ENCODE results near the gene GTSF1L. TPM values are rescaled to one million over a fixed set of nuclear protein-coding genes. Genes with fewer than 3 reads are reported as not detected.
A peak's percentile ranks its signal among the peaks of the same experiment; 100 is the strongest.

GTSF1L gene
- total and polyA plus RNA-seq, 2 of the 4 experiments (the other 2 are of a cell fraction): not detected

DNA sequence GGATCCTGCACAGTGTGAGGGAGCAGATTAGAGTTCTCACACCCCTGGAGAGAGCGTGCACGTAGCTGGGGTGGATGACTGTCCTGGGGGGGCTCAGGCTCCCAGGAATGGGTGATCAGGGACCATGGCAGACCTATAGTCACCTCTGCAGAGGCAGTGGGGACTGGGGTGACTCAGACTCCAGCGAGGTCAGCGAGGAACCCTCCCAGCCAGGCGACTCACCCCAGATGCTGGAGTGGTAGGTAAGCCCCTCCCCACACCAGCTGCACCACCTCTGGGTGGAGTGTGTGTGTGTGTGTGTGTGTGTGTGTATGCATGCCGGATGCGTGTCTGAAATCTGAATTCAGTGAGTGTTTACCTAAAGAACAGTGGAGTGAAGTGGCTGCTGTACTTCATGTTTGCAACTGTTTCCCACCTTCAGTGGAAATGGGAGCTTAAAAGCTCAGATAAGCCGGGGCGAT is 17.4 kb upstream of the GTSF1L start:
- H3K4ac ChIP-seq (ENCODE audit: low read depth, low read length): no peak overlapping the region
- DNase-seq (peak; percentile 72), ATAC-seq (ENCODE audit: low read depth) (peak; percentile 50)
- H3K14ac ChIP-seq (replicated peaks; ENCODE audit: low read depth, low read length): no peak overlapping the region
- no peak overlapping the region for H2BK20ac ChIP-seq (ENCODE audit: low read depth, low read length)
- H3K4me2 ChIP-seq (ENCODE audit: low read depth, low read length): no peak overlapping the region
- dilution Hi-C loops (cut with HindIII; ENCODE audit: low sequenced_read_pairs, unreplicated experiment): no loop called here
- H2AK9ac ChIP-seq (replicated peaks; ENCODE audit: low read depth, low read length, poor library complexity): peak overlapping the region; percentile 45
- H3K27ac ChIP-seq (ENCODE audit: insufficient read depth, low read length): no peak overlapping the region
- H3K9ac ChIP-seq (ENCODE audit: low read depth, low read length): no peak overlapping the region
- H3K36me3 ChIP-seq (ENCODE audit: control insufficient read depth, insufficient read depth, low read length): no peaks in the 10 kb centered on the region
- POLR2A ChIA-PET (ENCODE audit: unreplicated experiment): no interaction called here
- 83% methylated on average over 1 of the region's 9 CpGs; no CpG with 5 or more reads in 1 of the 2 experiments for WGBS, 2 experiments (ENCODE audit: extremely low coverage in 2 of 2, insufficient read length in 1 of 2)
- H2BK15ac ChIP-seq (ENCODE audit: low read depth, low read length): no peak overlapping the region
- TF ChIP-seq SMC3 (IDR thresholded peaks at IDR 0.05; ENCODE audit: low read depth, low read length) (no peak), RCOR1 (IDR thresholded peaks at IDR 0.05; ENCODE audit: insufficient replicate concordance, low read length) (no peak), CEBPB (IDR thresholded peaks at IDR 0.05; ENCODE audit: low read depth, low read length) (no peak), POLR2A (IDR thresholded peaks at IDR 0.05; ENCODE audit: low read depth, low read length) (no peak), CHD1 (IDR thresholded peaks at IDR 0.05; ENCODE audit: low read depth, low read length) (no peak), MAZ (IDR thresholded peaks at IDR 0.05; ENCODE audit: borderline replicate concordance, low read depth, low read length) (no peak), RAD21 (IDR thresholded peaks at IDR 0.05; ENCODE audit: low read length) (no peak), BHLHE40 (IDR thresholded peaks at IDR 0.05; ENCODE audit: low read depth, low read length) (no peak), FOS (IDR thresholded peaks at IDR 0.05; ENCODE audit: low read depth, low read length) (no peak), MAFK (IDR thresholded peaks at IDR 0.05; ENCODE audit: low read depth, low read length) (no peak), RFX5 (IDR thresholded peaks at IDR 0.05; ENCODE audit: low read depth, low read length) (no peak), NFE2L2 (IDR thresholded peaks at IDR 0.05; ENCODE audit: low read depth, low read length) (no peak)
- TF ChIP-seq, protein P1, sequence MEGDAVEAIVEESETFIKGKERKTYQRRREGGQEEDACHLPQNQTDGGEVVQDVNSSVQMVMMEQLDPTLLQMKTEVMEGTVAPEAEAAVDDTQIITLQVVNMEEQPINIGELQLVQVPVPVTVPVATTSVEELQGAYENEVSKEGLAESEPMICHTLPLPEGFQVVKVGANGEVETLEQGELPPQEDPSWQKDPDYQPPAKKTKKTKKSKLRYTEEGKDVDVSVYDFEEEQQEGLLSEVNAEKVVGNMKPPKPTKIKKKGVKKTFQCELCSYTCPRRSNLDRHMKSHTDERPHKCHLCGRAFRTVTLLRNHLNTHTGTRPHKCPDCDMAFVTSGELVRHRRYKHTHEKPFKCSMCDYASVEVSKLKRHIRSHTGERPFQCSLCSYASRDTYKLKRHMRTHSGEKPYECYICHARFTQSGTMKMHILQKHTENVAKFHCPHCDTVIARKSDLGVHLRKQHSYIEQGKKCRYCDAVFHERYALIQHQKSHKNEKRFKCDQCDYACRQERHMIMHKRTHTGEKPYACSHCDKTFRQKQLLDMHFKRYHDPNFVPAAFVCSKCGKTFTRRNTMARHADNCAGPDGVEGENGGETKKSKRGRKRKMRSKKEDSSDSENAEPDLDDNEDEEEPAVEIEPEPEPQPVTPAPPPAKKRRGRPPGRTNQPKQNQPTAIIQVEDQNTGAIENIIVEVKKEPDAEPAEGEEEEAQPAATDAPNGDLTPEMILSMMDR (conservative IDR thresholded peaks at IDR 0.05; ENCODE audit: low read depth, low read length): no peak
- TF ChIP-seq, protein P2, sequence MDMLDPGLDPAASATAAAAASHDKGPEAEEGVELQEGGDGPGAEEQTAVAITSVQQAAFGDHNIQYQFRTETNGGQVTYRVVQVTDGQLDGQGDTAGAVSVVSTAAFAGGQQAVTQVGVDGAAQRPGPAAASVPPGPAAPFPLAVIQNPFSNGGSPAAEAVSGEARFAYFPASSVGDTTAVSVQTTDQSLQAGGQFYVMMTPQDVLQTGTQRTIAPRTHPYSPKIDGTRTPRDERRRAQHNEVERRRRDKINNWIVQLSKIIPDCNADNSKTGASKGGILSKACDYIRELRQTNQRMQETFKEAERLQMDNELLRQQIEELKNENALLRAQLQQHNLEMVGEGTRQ (IDR thresholded peaks at IDR 0.05; ENCODE audit: low read depth, low read length): no peak
- H3K9me1 ChIP-seq (ENCODE audit: insufficient read depth, low read length): no peaks in the 10 kb centered on the region
- no peak overlapping the region for H3K56ac ChIP-seq (ENCODE audit: extremely low read depth, insufficient read depth, low read length)
- peak overlapping the region; percentile 66 for H2AFZ ChIP-seq (replicated peaks; ENCODE audit: low read length, poor library complexity)
- H3K9me3 ChIP-seq (ENCODE audit: control insufficient read depth, insufficient read depth, low read length): no peaks in the 10 kb centered on the region; the same call in 1 of the 2 replicates
- H3K4me3 ChIP-seq (ENCODE audit: insufficient read depth, low read depth, low read length): no peak overlapping the region
- no peak overlapping the region for H2BK5ac ChIP-seq (ENCODE audit: low read depth, low read length, poor library complexity, severe bottlenecking)
- H2AK5ac ChIP-seq (ENCODE audit: low read depth, low read length): no peak overlapping the region
- intact Hi-C loops (cut with micrococcal nuclease): no loop called here
- H4K5ac ChIP-seq (ENCODE audit: low read depth, low read length): no peak overlapping the region
- no peak overlapping the region for H2BK120ac ChIP-seq (ENCODE audit: low read depth, low read length)
- no TSS peak for BruUV-seq (replicated peaks)
- H3K79me1 ChIP-seq (ENCODE audit: low read depth in 1 of 2, low read length in 2 of 2): no peaks in the 10 kb centered on the region
- no peak overlapping the region for H3K18ac ChIP-seq (ENCODE audit: low read depth, low read length)
- no peaks in the 10 kb centered on the region; the same call in 1 of the 2 replicates for H3K4me1 ChIP-seq (ENCODE audit: control insufficient read depth, insufficient read depth, low read length)
- CTCF ChIA-PET: interaction anchor here (0.5 kb wide), 1 partner anchor 170 kb away, joined by 4 read pairs; no protein-coding TSS in a partner anchor
- no peak overlapping the region for H4K91ac ChIP-seq (ENCODE audit: insufficient read depth, low read depth, low read length)
- H4K20me1 ChIP-seq (ENCODE audit: insufficient read depth, low read length): no peaks in the 10 kb centered on the region
- no peak overlapping the region for H4K8ac ChIP-seq (ENCODE audit: low read depth in 2 of 2, low read length in 2 of 2)
- in situ Hi-C loops (cut with MboI; ENCODE audit: low sequenced_read_pairs): no loop called here
- H3K23ac ChIP-seq (ENCODE audit: low read depth, low read length): no peak overlapping the region
- H3K27me3 ChIP-seq (ENCODE audit: control insufficient read depth, insufficient read depth, low read length): no peaks in the 10 kb centered on the region; the same call in 1 of the 2 replicates

Measured in IMR-90 (cell line).